Endothelial cell of umbilical vein (primary cell): ENCODE results near the gene SPOCD1.

Experiments used
- CTCF ChIP-seq, 2 donors: IDR thresholded peaks; 1 replicate in 1 of 2; 2 replicates in 1 of 2; pipeline ENCODE4 v1.5.1; 2011; ENCODE audit warnings: low read length in 2 of 2, mild to moderate bottlenecking in 2 of 2, moderate library complexity in 2 of 2, control low read depth in 1 of 2, inconsistent platforms in 1 of 2, low read depth in 1 of 2; ENCODE audit not compliant: insufficient read depth in 1 of 2; ENCODE audit errors: extremely low read depth in 1 of 2
- EZH2 ChIP-seq: IDR thresholded peaks from 2 replicates; pipeline ENCODE4 v1.6.1; 2012; ENCODE audit warnings: borderline replicate concordance, low read depth, mild to moderate bottlenecking, moderate library complexity, low read length, inconsistent platforms; ENCODE audit not compliant: severe bottlenecking
- FOS ChIP-seq: IDR thresholded peaks from 2 replicates; pipeline ENCODE4 v1.6.1; 2011; ENCODE audit warnings: mild to moderate bottlenecking, low read length, moderate library complexity, borderline replicate concordance; ENCODE audit not compliant: insufficient read depth
- MAX ChIP-seq: IDR thresholded peaks from 2 replicates; pipeline ENCODE4 v1.6.1; 2011; ENCODE audit not compliant: insufficient read depth, insufficient read length
- MYC ChIP-seq: IDR thresholded peaks from one replicate; pipeline ENCODE4 v1.6.1; 2011; ENCODE audit warnings: mild to moderate bottlenecking, low read depth, low read length
- POLR2A ChIP-seq: IDR thresholded peaks from 2 replicates; pipeline ENCODE4 v1.6.1; 2012; ENCODE audit warnings: low read depth, mild to moderate bottlenecking, control low read depth, low read length
- POLR2AphosphoS5 ChIP-seq: IDR thresholded peaks from 2 replicates; pipeline ENCODE4 v1.6.1; 2012; ENCODE audit warnings: low read depth, mild to moderate bottlenecking, control low read depth, low read length, moderate library complexity; ENCODE audit not compliant: insufficient read depth

GRCh38 chr1:31760471-31761470 lies 55.1 kb downstream of the SPOCD1 start:
- TF ChIP-seq CTCF (IDR thresholded peaks at IDR 0.05; ENCODE audit: extremely low read depth in 1 of 2, insufficient read depth in 1 of 2, low read depth in 1 of 2, low read length in 2 of 2) (no peak), POLR2AphosphoS5 (no peak), EZH2 (peak; percentile 51), POLR2A (no peak), MYC (no peak), MAX (no peak), FOS (peak; percentile 15)
